Measurements from ENCODE around the gene L3MBTL3.

GRCh38 chr6:130070792-130071191 is 52.4 kb downstream of the L3MBTL3 start:
- TF ChIP-seq ARNTL (CRISPR knock-in tag; IDR thresholded peaks at IDR 0.05; ENCODE audit: borderline replicate concordance, low read depth) (no peak), SNAI2 (CRISPR knock-in tag; IDR thresholded peaks at IDR 0.05) (no peak), ZFP30 (CRISPR knock-in tag; IDR thresholded peaks at IDR 0.05) (no peak), RARB (CRISPR knock-in tag; IDR thresholded peaks at IDR 0.05) (no peak), PATZ1 (CRISPR knock-in tag; IDR thresholded peaks at IDR 0.05; ENCODE audit: borderline replicate concordance) (no peak), ZC3H10 (CRISPR knock-in tag; IDR thresholded peaks at IDR 0.05) (no peak), CREB5 (CRISPR knock-in tag; IDR thresholded peaks at IDR 0.05; ENCODE audit: low read depth) (no peak), ZNF8 (CRISPR knock-in tag; IDR thresholded peaks at IDR 0.05) (no peak), POU6F1 (CRISPR knock-in tag; IDR thresholded peaks at IDR 0.05; ENCODE audit: borderline replicate concordance, low read depth) (no peak), ESRRG (CRISPR knock-in tag; IDR thresholded peaks at IDR 0.05) (no peak), GLIS3 (CRISPR knock-in tag; IDR thresholded peaks at IDR 0.05) (no peak)
